HFFc6 (cell line): ENCODE measurements around the gene ADRA2C. TPM values are rescaled to one million over a fixed set of nuclear protein-coding genes. Genes with fewer than 3 reads are reported as not detected.

Experiments used
- DNase-seq: peaks from one replicate; pipeline ENCODE4 v3.0.0-alpha.2; 2018
- H3K27ac Mint-ChIP-seq: 2 replicates; pipeline ENCODE4 v1.8.0; 2020; ENCODE audit warnings: mild to moderate bottlenecking, mixed read lengths
- H3K27me3 Mint-ChIP-seq: 2 replicates; pipeline ENCODE4 v1.8.0; 2021; ENCODE audit warnings: mild to moderate bottlenecking, moderate library complexity, mixed read lengths; ENCODE audit not compliant: insufficient read depth
- H3K36me3 Mint-ChIP-seq: 2 replicates; pipeline ENCODE4 v1.8.0; 2021; ENCODE audit warnings: low read depth, mixed read lengths
- H3K4me1 Mint-ChIP-seq: 2 replicates; pipeline ENCODE4 v1.8.0; 2020; ENCODE audit warnings: low read depth, mixed read lengths
- H3K4me3 Mint-ChIP-seq: 2 replicates; pipeline ENCODE4 v1.8.0; 2020; ENCODE audit warnings: mild to moderate bottlenecking, moderate library complexity, mixed read lengths
- H3K9me3 Mint-ChIP-seq: 2 replicates; pipeline ENCODE4 v1.8.0; 2020; ENCODE audit warnings: mild to moderate bottlenecking, mixed read lengths
- CTCF ChIP-seq: fragments of 200-600 bp; sonication (generic); IDR thresholded peaks from 2 replicates; pipeline ENCODE4 v1.5.0; 2021; ENCODE audit warnings: antibody characterized with exemption, mild to moderate bottlenecking
- total RNA-seq, 6 experiments: library from RNA; stranded (reverse); fragmentation: NEBNext Ultra II Directional; extraction: Animal tissue kit (Norgen Biotek cat#: 25700); gene quantifications; 2 replicates in 1 of 6; 3 replicates in 5 of 6; pipeline ENCODE4 v1.2.3, GENCODE V29; 2021

ADRA2C gene
- total RNA-seq, 6 experiments from 2014 or later = 0.23 to 0.43 (median 0.26) TPM

GRCh38 chr4:3779509-3779908, 13.3 kb downstream of the ADRA2C start:
- no peak for TF ChIP-seq CTCF
- Mint-ChIP-seq H3K9me3 (peaks cover 6% of the 10 kb centered on the region; the same call in 1 of the 2 replicates), H3K27ac (no peak overlapping the region), H3K4me3 (no peak overlapping the region), H3K27me3 (peaks cover 28% of the 10 kb centered on the region), H3K36me3 (no peaks in the 10 kb centered on the region), H3K4me1 (no peaks in the 10 kb centered on the region)
- no peak for DNase-seq

- H3K27me3 Mint-ChIP-seq = peaks cover 23% of the 10 kb centered on the region; the same call in 1 of the 2 replicates
- H3K4me1 Mint-ChIP-seq = no peaks in the 10 kb centered on the region
- H3K4me3 Mint-ChIP-seq = no peak overlapping the region
- no peak for TF ChIP-seq CTCF
- H3K9me3 Mint-ChIP-seq = peaks cover 6% of the 10 kb centered on the region; the same call in 1 of the 2 replicates
- DNase-seq = no peak
- H3K27ac Mint-ChIP-seq = no peak overlapping the region
- H3K36me3 Mint-ChIP-seq = no peaks in the 10 kb centered on the region
These were observed 14.4 kb downstream of the ADRA2C start for GRCh38 chr4:3780347-3781171.

- Mint-ChIP-seq H3K4me3 (no peak overlapping the region), H3K27me3 (peaks cover 20% of the 10 kb centered on the region; the same call in 1 of the 2 replicates), H3K36me3 (no peaks in the 10 kb centered on the region), H3K4me1 (no peaks in the 10 kb centered on the region), H3K9me3 (peaks cover 6% of the 10 kb centered on the region; the same call in 1 of the 2 replicates), H3K27ac (no peak overlapping the region)
- DNase-seq = no peak
- no peak for TF ChIP-seq CTCF
These were observed 15.2 kb downstream of the ADRA2C start for GRCh38 chr4:3781193-3781886.

GRCh38 chr4:3781997-3782930, 16.1 kb downstream of the ADRA2C start:
- H3K4me3 Mint-ChIP-seq = no peak overlapping the region

More at GRCh38 chr4:3781997-3782930, 16.1 kb downstream of the ADRA2C start:
- Mint-ChIP-seq H3K4me1 (no peaks in the 10 kb centered on the region), H3K36me3 (no peaks in the 10 kb centered on the region), H3K27me3 (peaks cover 17% of the 10 kb centered on the region; the same call in 1 of the 2 replicates), H3K27ac (no peak overlapping the region), H3K9me3 (peaks cover 6% of the 10 kb centered on the region; the same call in 1 of the 2 replicates)
- no peak for TF ChIP-seq CTCF
- DNase-seq = no peak
